Liver (tissue), 9 donors: ENCODE measurements around the gene PDE6D. TPM values are rescaled to one million over a fixed set of nuclear protein-coding genes. Genes with fewer than 3 reads are reported as not detected.

Source experiments
- DNase-seq: peaks from one replicate; pipeline ENCODE4 v3.0.0-alpha.2; 2017; ENCODE audit warnings: low spot score
- H3K27ac ChIP-seq, 2 donors: one replicate each; pipeline ENCODE4 v1.7.0; 2013; ENCODE audit warnings: inconsistent platforms in 2 of 2, low read length in 2 of 2, control low read depth in 1 of 2, low read depth in 1 of 2, mild to moderate bottlenecking in 1 of 2
- H3K27me3 ChIP-seq, 4 donors: one replicate each; pipeline versions ENCODE4 v1.6.1 to v1.7.0; 2013; ENCODE audit warnings: low read length in 3 of 4, inconsistent platforms in 1 of 4, mild to moderate bottlenecking in 1 of 4, moderate library complexity in 1 of 4; ENCODE audit not compliant: control insufficient read depth in 4 of 4, insufficient read depth in 4 of 4
- H3K36me3 ChIP-seq, 4 donors: one replicate each; pipeline versions ENCODE4 v1.6.1 to v1.7.0; 2013; ENCODE audit warnings: low read length in 3 of 4, mild to moderate bottlenecking in 3 of 4, low read depth in 1 of 4, moderate library complexity in 1 of 4; ENCODE audit not compliant: control insufficient read depth in 4 of 4, insufficient read depth in 3 of 4
- H3K4me1 ChIP-seq, 4 donors: one replicate each; pipeline versions ENCODE4 v1.6.1 to v1.7.0; 2013; ENCODE audit warnings: low read length in 3 of 4, mild to moderate bottlenecking in 3 of 4, moderate library complexity in 1 of 4; ENCODE audit not compliant: control insufficient read depth in 4 of 4, insufficient read depth in 4 of 4
- H3K4me3 ChIP-seq, 3 donors: one replicate each; pipeline versions ENCODE4 v1.6.1 to v1.7.0; 2013; ENCODE audit warnings: low read length in 3 of 3, control low read depth in 1 of 3, low read depth in 1 of 3, mild to moderate bottlenecking in 1 of 3
- H3K9ac ChIP-seq, 2 donors: one replicate each; pipeline ENCODE4 v1.7.0; 2013; ENCODE audit warnings: low read length in 2 of 2, mild to moderate bottlenecking in 2 of 2, moderate library complexity in 2 of 2, control low read depth in 1 of 2, low read depth in 1 of 2
- H3K9me3 ChIP-seq, 4 donors: one replicate each; pipeline versions ENCODE4 v1.6.1 to v1.7.0; 2013; ENCODE audit warnings: low read length in 3 of 4; ENCODE audit not compliant: control insufficient read depth in 4 of 4
- CTCF ChIP-seq: fragments of 150-350 bp; IDR thresholded peaks from 2 replicates; pipeline ENCODE4 v1.5.1; 2017; ENCODE audit warnings: improper control_type of control experiment, low read depth, low read length; ENCODE audit not compliant: missing input control
- EGR1 ChIP-seq, 2 donors: IDR thresholded peaks; 2 replicates each; pipeline ENCODE4 v1.6.1; 2016 to 2018; ENCODE audit warnings: antibody characterized with exemption in 2 of 2, low read depth in 2 of 2
- FOXA1 ChIP-seq: IDR thresholded peaks from 2 replicates; pipeline ENCODE4 v1.6.1; 2016; ENCODE audit warnings: antibody characterized with exemption
- FOXA2 ChIP-seq: IDR thresholded peaks from 2 replicates; pipeline ENCODE4 v1.6.1; 2016; ENCODE audit warnings: antibody characterized with exemption
- GABPA ChIP-seq, 2 donors: IDR thresholded peaks in 1 of 2; conservative IDR thresholded peaks in 1 of 2; 2 replicates each; pipeline ENCODE4 v1.6.1; 2016; ENCODE audit warnings: antibody characterized with exemption in 2 of 2, mild to moderate bottlenecking in 1 of 2, moderate library complexity in 1 of 2
- HNF4G ChIP-seq: IDR thresholded peaks from 2 replicates; pipeline ENCODE4 v1.6.1; 2016; ENCODE audit warnings: antibody characterized with exemption
- JUND ChIP-seq, 2 donors: IDR thresholded peaks; 2 replicates each; pipeline ENCODE4 v1.6.1; 2016; ENCODE audit warnings: antibody characterized with exemption in 2 of 2
- MAX ChIP-seq: IDR thresholded peaks from 2 replicates; pipeline ENCODE4 v1.6.1; 2016; ENCODE audit warnings: antibody characterized with exemption
- NR2F2 ChIP-seq: IDR thresholded peaks from 2 replicates; pipeline ENCODE4 v1.6.1; 2016; ENCODE audit warnings: antibody characterized with exemption
- RAD21 ChIP-seq, 2 donors: IDR thresholded peaks; 2 replicates each; pipeline ENCODE4 v1.6.1; 2016; ENCODE audit warnings: antibody characterized with exemption in 2 of 2, mild to moderate bottlenecking in 2 of 2
- REST ChIP-seq: IDR thresholded peaks from 2 replicates; pipeline ENCODE4 v1.6.1; 2016; ENCODE audit warnings: antibody characterized with exemption, mild to moderate bottlenecking
- RXRA ChIP-seq, 2 donors: IDR thresholded peaks; 2 replicates each; pipeline ENCODE4 v1.6.1; 2017 to 2018; ENCODE audit warnings: antibody characterized with exemption in 2 of 2, mild to moderate bottlenecking in 1 of 2
- SP1 ChIP-seq: IDR thresholded peaks from 2 replicates; pipeline ENCODE4 v1.6.1; 2018; ENCODE audit warnings: antibody characterized with exemption, mild to moderate bottlenecking
- TAF1 ChIP-seq: conservative IDR thresholded peaks from 2 replicates; pipeline ENCODE4 v1.6.1; 2016; ENCODE audit warnings: antibody characterized with exemption, mild to moderate bottlenecking
- YY1 ChIP-seq: IDR thresholded peaks from 2 replicates; pipeline ENCODE4 v1.6.1; 2016; ENCODE audit warnings: antibody characterized with exemption, mild to moderate bottlenecking
- ZBTB33 ChIP-seq: IDR thresholded peaks from 2 replicates; pipeline ENCODE4 v1.6.1; 2016; ENCODE audit warnings: antibody characterized with exemption
- WGBS: extraction: QIAGEN DNeasy Blood & Tissue Kit; methylation state at CpG from one replicate; pipeline ENCODE4 v1.1.7; 2013; 5-methylcytosine and 5-hydroxymethylcytosine counted together
- polyA plus RNA-seq, 2 donors: library from polyadenylated mRNA; stranded (reverse) in 1 of 2; unstranded in 1 of 2; fragments of 200-250 nt in 1 of 2; fragments of >200 nt in 1 of 2; fragmentation: Nextera tagmentation in 1 of 2; extraction: Ambion mirVana in 1 of 2; gene quantifications; one replicate each; pipeline versions ENCODE4 v1.2.1 to v1.2.3, GENCODE V29; 2013 to 2015
- total RNA-seq, 2 donors: library from RNA; depleted of rRNA; stranded (reverse); fragments of >200 nt; gene quantifications; one replicate each; pipeline ENCODE4 v1.2.3, GENCODE V29; 2014
- donor health status: healthy.
- donor health status: healthy.
- donor health status: healthy.
- donor health status: healthy.
- donor health status: healthy.

The PDE6D gene
- total and polyA plus RNA-seq, 4 donors, result 6.6 to 8.5 (median 7.0) TPM

- Histone ChIP-seq H3K4me1 (peaks cover 0 to 63% (median 48%) of the 10 kb centered on the region in 4 donors), H3K9me3 (no peaks in the 10 kb centered on the region), H3K27ac (no peak overlapping the region), H3K27me3 (no peaks in the 10 kb centered on the region), H3K9ac (no peak overlapping the region), H3K4me3 (no peak overlapping the region), H3K36me3 (peaks cover 0 to 8% (median 5%) of the 10 kb centered on the region in 4 donors)
- no peak for DNase-seq
- TF ChIP-seq REST (no peak), ZBTB33 (no peak), CTCF (no peak), FOXA2 (no peak), SP1 (no peak), JUND (IDR thresholded peaks at IDR 0.05) (no peak), MAX (no peak), YY1 (no peak), HNF4G (no peak), RAD21 (IDR thresholded peaks at IDR 0.05) (no peak), RXRA (IDR thresholded peaks at IDR 0.05) (no peak), NR2F2 (no peak), TAF1 (no peak), GABPA (IDR thresholded peaks at IDR 0.05 in 1 of 2, conservative IDR thresholded peaks at IDR 0.05 in 1 of 2) (no peak), EGR1 (IDR thresholded peaks at IDR 0.05; ENCODE audit: low read depth in 2 of 2) (no peak), FOXA1 (no peak)
- 95% methylated on average over 2 of the region's 2 CpGs for WGBS
Observed at GRCh38 chr2:231785413-231785812, 4.3 kb upstream of the PDE6D start.
